GM10847 (cell line): Measurements from ENCODE around the gene KCNN3.

ENCODE experiments used
- POLR2A ChIP-seq: IDR thresholded peaks from 2 replicates; pipeline ENCODE4 v1.6.1; 2011; ENCODE audit not compliant: insufficient read length; ENCODE audit errors: extremely low read depth

The KCNN3 gene

DNA sequence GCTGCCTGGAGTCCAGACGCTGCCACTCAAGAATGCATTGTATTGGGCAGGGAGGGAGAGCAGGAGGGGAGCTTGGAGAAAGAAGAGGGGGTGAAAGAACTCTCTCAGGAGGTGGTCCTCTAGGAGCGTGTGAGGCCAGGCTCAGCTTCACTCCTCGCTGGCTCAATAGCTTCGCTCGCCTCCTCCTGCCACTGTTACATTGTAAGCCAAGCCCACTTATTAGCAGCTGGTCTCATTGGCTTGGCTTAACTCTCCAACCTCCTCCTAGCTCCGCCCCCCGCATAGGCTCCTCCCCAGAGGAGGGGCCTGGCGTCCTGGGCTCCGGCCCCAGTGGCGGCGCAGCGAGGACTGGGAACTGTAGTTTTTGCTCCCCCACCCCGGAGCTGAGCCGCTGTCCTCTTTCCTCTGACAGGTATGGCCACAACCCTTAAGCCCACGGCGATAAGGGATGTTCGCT lies at the start of gene KCNN3:
Gene KCNN3, minus strand, starts transcription at position 167 of the 457 bp plus-strand sequence. CDS start 317 bp downstream, outside the sequence.
- TF ChIP-seq POLR2A = peak; percentile 91

DNA sequence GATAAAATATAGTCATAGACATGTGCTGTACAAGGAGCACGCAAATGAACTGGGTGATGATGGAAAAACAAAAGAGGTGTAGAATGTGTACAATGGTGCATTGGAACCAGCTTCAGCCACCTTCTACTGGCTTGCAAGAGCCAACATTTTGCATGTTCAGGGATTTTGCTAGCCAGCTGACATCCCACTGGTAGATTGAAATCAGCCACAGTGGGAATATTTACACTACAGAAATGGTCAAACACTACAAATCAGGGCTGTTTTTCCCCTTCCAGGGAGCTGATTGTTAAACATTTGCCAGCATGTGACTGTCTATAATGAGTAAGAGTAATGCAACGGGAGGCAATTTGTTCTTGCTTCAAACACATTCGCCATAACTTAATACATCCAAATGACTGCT lies 43.2 kb upstream of the KCNN3 start:
- TF ChIP-seq POLR2A = no peak

DNA sequence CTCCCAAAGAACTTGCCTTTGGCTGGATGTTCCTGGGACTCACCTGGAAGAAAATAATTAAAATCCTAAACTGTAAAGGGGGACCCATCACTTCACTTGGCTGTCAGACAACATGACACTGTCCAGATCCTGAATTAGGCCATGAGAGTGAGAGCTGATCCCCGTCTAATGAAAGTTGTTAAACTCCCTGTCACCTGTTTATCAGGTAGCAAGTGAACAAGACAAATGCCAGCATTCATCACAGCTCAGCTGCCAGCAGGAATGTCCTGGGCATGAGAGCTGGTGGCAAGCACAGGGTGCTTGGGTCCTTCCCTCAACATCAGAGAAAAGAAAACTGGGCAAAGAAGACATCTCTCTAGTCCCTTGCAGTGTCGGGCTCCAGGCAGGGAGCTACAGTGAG lies 42.7 kb upstream of the KCNN3 start:
- no peak for TF ChIP-seq POLR2A

GRCh38 chr1:154911691-154912550 lies 41.8 kb upstream of the KCNN3 start:
- no peak for TF ChIP-seq POLR2A

DNA sequence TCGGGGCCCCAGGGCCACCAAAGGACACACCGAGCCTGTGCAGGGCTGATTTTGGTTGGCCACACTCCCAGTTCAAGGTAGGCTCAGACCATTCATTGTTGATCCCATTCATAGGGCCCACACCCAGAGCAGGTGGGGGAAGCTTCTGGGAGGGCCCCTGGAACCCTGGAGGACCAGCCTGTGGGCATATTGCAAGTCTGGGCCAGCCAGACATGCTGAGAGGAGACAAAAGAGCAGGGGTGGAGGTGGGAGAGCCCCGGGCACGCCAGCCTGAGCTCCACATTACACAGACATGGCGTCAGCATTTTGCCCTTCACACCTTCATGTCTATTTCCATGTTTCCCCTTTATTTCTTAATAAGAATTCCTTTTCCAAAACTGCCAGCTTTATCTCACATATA lies 40.8 kb upstream of the KCNN3 start:
- TF ChIP-seq POLR2A = no peak

DNA sequence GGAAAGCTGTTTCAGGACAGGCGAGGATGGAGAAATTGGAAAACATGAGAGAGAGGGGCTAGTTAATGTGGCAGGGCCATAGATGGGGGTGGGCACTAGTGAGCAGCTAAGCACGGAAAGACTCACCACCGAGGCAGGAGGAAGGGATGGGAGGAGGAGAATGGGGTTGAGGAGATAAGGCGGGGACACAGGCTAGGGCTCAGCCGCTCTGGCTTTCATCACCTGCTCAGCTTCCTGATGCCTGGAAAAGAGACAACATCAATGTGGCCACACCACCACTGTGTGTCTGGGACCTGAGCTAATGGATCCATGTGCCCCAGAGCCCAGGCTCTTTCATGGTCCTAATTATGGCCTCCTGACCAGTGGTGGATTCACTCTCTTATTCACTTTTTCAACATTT lies 38.9 kb upstream of the KCNN3 start:
- no peak for TF ChIP-seq POLR2A

- TF ChIP-seq POLR2A = no peak
Measured at GRCh38 chr1:154906621-154907081, 36.6 kb upstream of the KCNN3 start.

DNA sequence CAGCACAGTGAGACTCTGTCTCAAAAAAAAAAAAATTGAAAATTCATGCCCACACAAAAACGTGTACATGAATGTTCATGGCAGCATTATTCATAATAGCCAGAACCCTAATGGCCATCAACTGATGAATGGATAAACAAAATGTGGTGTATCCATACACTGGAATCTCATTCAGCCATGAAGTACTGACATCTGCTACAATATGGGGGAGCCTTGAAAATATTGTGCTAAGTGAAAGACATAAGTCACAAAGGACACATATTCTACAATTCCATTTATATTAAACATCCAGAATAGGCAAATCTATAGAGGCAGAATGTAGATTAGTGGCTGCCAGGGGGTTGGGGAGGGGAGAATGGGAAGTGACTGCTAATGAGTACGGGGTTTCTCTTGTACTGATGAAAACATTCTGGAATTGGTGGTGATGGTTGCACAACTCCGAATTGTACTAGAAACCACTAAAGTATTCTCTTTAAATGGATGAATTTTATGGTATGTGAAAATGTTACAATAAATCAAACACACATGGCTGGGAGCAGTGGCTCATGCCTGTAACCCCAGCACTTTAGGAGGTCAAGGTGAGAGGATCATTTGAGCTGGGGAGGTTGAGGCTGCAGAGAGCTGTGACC lies 33.0 kb upstream of the KCNN3 start:
- no peak for TF ChIP-seq POLR2A

DNA sequence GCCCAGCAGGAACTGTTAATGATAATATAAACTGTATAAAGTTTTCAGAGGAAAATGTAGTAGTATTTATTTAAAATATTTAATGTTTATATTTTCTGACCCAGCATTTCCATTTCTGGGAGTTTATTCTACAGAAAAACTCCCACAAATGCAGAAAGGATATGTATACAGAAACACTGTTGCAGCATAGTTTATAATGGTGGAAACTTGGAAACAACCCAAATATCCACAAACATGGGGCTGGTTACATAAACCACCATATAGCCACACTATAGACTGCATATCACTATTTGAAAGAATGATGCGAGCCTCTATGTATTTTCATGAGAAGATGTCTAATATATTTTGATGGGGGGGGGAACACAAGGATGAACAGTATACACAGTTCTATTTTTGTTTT lies 31.5 kb upstream of the KCNN3 start:
- TF ChIP-seq POLR2A = no peak

- TF ChIP-seq POLR2A = no peak
Measured at GRCh38 chr1:154899041-154899440, 29.0 kb upstream of the KCNN3 start.

DNA sequence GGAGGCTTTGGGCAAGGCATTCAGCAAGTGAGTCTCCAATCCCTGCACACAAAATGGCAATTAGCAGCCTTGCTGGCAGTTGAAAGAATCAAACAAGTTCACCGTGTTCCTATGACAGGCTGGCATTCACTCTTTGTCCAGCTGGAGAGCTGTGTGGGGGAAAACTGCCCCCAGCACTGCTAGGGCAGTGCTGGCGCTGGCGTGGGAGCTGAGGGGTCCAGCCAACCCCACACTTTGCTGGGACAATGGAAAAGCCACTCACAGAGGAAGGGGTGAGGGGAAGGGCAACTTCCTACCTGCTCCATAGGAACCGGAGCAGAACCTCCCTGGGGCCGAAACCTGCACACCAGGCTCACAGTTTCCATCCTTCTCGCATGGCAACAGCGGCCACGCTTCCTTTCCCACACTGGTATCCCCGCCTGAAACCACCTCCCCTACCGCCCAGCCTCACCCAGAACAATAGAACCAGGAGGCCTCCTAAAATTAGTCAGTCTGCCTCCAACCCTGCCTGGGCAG lies 26.7 kb upstream of the KCNN3 start:
- TF ChIP-seq POLR2A = no peak

- no peak for TF ChIP-seq POLR2A
Measured at GRCh38 chr1:154895798-154896197, 25.7 kb upstream of the KCNN3 start.

DNA sequence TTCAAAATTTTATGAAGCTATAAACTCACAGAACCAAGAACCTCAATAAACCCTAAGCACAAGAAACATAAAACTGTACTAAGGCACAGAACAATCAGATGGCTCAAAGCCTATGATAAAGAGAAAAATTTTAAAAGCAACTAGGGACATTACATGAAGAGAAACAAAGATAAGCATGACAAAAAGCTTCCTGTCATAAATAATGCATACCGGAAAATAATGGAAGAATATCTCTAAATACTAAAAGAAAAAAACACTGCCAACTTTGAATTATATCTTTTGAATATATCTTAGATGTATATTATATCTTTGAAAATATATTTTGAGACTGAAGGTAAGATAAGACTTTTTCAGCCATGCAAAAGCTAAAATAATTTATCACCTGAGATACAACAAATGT lies 21.4 kb upstream of the KCNN3 start:
- TF ChIP-seq POLR2A = no peak

GRCh38 chr1:154888757-154889156 lies 18.7 kb upstream of the KCNN3 start:
- TF ChIP-seq POLR2A = no peak

DNA sequence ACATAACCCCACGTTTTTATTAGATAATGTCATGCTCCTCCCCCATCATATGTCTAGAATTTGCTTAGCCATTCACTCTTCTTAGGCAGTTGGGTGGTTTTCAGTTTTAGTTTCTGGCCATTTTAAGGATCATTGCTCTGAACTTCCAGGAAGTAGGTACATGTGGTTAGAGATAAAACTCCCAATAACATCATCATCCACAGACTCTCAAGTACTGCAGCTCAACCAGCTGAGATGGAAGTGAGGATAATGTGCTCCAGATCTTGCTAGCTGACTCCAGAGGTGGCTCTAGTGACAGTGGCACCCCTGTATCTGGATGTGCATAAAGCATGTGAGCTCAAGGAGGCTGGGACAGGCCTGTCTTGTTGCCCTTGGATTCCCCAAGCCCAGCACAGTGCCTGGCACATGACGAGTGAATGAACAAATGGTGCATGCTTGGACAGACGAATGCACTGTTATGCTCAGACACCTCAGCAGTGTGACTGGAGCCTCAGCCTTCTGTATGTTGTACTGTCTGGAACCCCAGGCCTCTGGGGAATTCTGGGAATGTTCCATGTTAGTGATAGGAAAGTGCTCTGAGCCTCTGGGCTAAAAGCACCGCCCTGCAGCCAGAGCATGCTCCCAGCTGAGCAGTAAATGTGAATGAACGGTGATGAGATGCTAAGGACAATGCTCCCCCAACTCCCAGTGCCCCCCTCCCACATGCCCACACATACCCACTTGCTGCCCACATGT lies 16.4 kb upstream of the KCNN3 start:
- TF ChIP-seq POLR2A = no peak

GRCh38 chr1:154884869-154885701 lies 15.0 kb upstream of the KCNN3 start:
- no peak for TF ChIP-seq POLR2A
